ENCODE data around the gene HOXA9.
A peak's percentile ranks its signal among the peaks of the same experiment; 100 is the strongest.

Gene HOXA9

DNA sequence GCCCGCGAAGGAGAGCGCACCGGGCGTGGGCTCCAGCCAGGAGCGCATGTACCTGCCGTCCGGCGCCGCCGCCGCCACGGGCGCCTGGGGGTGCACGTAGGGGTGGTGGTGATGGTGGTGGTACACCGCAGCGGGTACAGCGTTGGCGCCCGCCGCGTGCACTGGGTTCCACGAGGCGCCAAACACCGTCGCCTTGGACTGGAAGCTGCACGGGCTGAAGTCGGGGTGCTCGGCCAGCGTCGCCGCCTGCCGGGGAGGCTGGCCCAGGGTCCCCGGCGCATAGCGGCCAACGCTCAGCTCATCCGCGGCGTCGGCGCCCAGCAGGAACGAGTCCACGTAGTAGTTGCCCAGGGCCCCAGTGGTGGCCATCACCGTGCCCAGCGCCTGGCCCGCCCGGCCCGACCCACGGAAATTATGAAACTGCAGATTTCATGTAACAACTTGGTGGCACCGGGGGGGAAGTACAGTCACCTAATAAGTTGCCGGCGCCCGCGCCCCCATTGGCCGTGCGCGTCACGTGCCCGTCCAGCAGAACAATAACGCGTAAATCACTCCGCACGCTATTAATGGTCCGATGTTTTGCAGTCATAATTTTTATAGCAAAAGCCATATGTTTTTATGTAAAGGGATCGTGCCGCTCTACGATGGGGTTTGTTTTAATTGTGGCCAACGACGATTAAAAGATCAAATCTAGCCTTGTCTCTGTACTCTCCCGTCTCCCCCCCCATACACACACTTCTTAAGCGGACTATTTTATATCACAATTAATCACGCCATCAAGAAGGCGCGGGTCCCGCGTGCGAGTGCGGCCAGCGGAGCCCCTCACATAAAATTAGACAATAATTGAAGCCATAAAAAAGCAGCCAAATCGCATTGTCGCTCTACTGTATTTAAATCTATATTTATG, at the start of gene HOXA9:
HOXA9 (minus strand) TSS at position 449 of the 907 bp plus-strand sequence; CDS start at position 369, 80 bp downstream.
- DNase-seq (ENCODE audit: low spot score): no peak

- DNase-seq (ENCODE audit: low spot score): no peak
Measured at GRCh38 chr7:27214239-27214950, 49.1 kb upstream of the HOXA9 start.

- no peak for DNase-seq (ENCODE audit: low spot score)
Measured at GRCh38 chr7:27213433-27214238, 48.3 kb upstream of the HOXA9 start.

DNA sequence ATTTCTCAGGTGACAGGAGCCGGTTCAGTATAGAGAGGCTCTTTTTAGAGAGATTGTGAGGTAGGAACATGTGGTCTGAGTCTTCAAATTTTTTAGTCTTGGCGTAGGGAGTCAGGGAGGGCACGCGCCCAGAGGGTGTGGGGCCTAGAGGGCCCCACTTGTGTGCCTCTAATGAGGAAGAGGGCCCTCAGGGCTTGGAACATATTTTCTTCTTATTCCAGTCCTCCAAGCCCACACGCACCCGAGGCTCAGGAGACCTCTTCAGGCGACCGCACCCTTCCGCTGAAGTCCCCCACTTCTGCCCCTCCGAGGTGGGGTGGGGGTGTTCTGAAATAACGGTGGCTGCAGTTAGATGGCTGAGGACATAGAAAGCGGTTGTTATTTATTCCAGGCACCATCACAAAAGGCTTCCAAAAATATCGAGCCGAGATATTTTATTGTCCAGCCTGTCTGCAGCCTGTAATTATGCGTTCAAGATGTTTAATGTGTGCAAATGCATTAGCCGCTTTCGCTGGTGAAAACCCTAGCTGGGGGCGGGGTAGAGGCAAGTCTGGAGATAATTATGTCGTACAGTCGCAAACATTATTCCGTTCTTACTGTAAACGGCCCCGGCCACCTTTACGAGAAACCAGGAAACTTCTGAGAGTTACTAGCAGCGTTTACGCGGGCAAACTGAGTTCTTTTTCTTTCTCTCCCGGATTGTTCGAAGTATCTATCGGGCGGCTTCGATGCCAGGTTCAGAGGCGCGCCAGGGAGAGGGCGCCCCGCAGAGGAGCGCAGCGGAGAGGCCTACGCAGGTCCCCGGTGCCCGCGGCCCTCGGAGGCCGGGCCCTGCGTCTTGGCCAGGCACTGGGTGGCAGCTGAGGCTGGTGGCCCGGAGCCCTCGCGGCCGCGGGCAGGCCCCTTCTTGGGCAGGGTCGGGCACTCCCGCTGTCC, 47.4 kb upstream of the HOXA9 start:
- DNase-seq (ENCODE audit: low spot score): no peak

GRCh38 chr7:27211764-27212204, 46.4 kb upstream of the HOXA9 start:
- DNase-seq (ENCODE audit: low spot score): no peak

GRCh38 chr7:27211084-27211446, 45.7 kb upstream of the HOXA9 start:
- DNase-seq (ENCODE audit: low spot score): no peak

DNA sequence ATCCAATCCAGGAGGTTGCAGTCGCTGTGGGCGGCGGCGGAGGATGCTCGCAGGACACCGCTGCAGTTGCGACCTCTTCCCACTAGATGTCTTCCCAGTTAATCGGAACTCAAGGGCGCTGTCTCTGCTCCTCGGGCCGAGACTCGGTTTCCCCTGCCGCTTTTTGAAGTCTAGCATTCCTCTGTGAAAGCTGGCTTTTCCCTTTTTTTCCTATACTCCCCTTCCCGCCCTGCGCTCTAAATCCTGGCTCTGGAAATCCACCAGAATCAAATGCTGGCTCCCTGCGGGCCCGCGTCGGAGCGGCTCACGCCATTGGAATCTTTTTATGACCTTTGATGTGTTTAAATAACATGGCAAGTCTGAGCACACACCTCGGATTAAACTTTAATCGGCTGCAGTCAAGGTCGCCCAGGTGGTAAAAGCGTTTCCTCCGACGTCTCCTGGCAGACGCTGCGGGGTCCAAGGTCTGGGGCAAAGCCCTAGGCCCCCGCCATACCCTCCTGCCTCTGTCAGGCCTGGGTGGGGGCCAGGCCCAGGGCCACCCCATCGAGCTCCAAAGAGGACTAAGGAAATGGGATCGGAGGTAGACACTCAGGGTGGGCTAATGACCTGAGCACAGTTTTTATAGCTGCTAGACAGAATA, 45.2 kb upstream of the HOXA9 start:
- DNase-seq (ENCODE audit: low spot score): peak; percentile 88

GRCh38 chr7:27209933-27210440, 44.6 kb upstream of the HOXA9 start:
- no peak for DNase-seq (ENCODE audit: low spot score)

DNA sequence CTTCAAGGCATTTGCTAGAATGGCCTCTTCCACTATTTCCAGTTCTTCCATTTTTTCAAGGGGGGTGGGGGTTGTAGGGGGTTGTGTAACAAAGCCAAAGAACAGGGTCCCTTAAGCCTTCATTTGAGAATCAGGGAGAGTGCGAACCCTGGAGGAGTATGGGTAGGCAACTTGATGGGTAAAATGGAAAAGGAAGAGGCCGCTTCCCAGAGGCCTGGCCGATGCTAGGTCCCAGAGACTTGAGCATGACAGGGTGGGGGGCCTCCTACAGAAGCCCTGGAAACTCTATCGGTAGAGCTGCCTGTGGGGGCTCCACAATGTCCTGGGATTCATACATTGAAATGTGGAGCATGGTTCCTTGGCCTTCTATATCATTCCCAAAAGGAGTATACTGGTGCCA, 43.7 kb upstream of the HOXA9 start:
- DNase-seq (ENCODE audit: low spot score): no peak

- no peak for DNase-seq (ENCODE audit: low spot score)
Measured at GRCh38 chr7:27207348-27207985, 42.1 kb upstream of the HOXA9 start.

DNA sequence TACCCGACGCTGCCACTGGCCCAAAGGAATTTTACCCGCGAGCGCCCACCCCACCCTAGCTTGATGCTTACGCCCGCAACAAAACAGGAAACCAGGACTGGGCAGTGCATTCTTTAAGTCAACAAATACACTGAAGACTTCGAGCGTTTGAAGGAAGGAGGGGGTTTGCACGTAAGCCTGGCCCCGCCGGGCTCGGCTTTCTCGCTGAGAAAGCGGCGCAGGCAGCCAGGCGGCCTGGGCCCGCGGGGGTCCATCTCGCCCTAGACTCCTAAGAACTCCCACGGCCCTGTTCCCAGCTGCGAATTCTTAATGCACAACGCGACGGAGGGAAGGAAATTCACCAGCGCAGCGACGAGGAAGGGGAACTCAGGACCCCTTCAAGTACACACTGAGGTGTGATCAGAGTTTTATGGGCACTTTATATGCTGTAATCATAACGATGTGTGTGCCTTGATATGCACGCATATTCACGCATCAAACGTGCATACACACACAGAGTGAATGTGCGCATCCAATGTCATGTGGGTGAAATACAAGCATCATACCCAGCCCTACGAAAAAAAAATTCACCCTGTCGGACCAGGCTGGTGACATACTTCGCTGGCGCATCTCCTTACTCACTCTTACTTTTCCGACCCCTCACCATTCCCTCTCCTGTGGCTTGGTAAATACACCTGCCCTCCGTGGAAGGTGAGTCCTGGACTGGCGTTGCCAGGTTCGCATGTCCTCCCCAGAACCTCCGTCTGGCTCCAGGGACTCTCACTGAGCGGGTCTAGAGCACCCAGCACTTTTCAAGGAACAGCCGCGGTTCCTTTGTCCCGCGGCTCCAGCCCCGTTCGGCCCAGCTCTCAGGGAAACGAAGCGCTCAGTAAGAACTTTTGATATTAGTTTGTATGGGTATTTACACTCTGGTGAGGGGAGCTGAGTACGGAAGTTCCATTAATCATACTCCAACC, 40.3 kb upstream of the HOXA9 start:
- DNase-seq (ENCODE audit: low spot score): no peak

DNA sequence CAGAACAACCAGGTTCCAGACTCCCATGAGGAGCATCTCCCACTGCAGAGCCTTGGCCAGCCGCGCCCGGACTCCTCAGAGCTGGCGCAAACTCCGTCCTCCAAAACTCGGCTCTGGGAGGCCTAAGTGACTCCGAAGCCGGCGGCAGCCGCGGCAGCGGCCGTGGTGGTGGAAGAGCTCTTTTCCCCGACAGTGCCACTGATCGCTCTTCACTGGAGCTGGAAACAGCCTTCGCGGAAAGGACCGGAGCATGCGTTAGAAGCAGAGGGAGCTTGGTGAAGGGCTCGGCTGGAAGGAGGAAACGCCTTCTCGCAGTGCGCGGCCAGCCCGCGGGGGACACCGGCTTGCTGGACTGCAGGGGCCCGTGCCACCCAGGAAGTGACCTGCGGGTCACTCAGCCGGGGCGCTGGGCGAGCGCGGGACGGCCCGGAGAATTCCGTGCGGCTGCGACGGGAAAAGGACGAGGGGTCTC, 39.5 kb upstream of the HOXA9 start:
- DNase-seq (ENCODE audit: low spot score): no peak

DNA sequence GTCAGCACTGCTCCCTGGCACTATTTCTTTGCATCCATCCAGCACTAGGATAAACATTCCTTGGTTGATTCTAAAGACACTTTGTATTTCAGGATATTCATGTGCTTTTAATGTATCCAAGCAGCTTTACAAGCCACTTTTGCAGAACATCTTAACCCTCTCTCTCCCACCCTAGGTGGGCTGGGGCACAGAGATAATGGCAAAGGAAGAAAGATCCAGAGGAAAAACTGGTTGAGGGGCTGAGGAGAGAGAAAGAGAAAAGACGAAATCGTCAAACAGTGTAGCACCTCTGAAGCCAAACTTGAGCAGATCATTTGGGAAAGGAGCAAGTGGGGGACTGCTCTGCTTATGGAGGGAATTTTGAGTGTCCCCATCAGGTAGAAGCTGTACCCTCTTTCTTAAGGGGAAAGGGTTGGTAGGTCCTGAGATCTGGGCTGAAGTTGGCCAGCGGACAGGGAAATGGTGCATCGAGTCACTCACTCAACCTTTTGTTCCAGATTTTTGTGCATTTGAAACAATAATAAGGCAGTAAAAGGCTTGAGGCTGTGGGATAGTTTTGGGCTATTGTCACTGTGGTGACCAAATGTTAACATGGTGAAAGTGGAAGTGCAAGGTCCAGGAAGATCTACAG, 38.7 kb upstream of the HOXA9 start:
- DNase-seq (ENCODE audit: low spot score): no peak

GRCh38 chr7:27203365-27203953, 38.1 kb upstream of the HOXA9 start:
- no peak for DNase-seq (ENCODE audit: low spot score)

DNA sequence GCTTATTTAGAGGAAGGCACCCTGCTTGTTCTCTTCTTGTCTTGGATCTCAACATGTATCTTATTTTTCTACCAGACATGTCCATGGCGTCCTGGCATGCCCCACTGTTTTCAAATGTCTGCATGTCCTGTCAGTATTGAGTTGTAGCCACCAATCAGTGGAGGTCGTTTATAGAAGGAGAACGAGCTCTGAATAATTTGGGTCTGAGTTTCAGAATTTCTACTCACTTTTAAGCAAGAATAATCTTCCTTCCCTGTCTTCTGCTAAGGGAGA, 37.5 kb upstream of the HOXA9 start:
- no peak for DNase-seq (ENCODE audit: low spot score)

DNA sequence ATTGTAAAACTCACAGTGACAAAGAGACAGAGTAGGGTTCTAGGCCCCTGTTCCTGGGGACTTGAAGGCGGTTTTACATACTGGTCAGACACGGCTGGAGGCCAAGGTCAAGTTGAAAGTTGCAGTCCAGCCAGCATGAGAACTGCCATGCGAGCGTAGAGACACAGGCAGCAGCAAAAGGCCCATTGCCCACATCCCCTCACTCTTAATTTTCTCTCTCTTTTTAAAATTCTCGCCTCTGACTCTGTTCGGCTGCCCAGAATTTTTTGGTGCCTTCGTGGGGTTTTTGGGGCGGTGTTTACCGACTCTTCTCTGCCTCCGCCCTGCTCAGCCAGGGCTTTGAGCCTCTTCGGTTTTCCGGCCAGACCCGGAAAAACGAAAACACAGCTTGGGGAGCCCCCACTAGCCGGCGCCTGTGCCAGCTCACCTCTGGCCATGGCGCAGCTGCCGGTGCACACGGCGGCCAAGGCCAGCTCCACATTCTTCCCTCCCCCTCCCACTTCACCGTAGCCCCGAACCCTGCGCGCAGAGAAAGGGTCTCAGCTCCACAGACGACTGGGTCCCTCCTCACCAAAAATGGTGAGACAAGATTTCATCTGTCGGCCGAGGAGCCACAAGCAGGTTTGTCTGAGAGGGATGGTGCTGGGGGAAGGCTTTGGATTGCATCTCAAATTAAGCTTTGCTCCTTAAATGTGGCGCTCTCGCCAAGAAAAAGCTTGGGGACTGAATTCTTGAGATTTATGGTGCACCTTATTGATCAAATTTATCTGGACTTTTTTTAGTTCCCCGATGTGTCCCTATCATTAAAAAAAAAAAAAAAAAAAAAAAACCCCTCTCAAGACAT, 36.9 kb upstream of the HOXA9 start:
- DNase-seq (ENCODE audit: low spot score): no peak

- DNase-seq (ENCODE audit: low spot score): no peak
Measured at GRCh38 chr7:27201580-27202017, 36.3 kb upstream of the HOXA9 start.

Measured in HuH-7.5 (cell line).